B cell (primary cell): Measurements from ENCODE around the gene PYGM. TPM values are rescaled to one million over a fixed set of nuclear protein-coding genes. Genes with fewer than 3 reads are reported as not detected.

Source experiments
- ATAC-seq: fragments of 200-7000 bp; cut with Tn5 transposase; one replicate; pipeline ENCODE4 v1.10.0; 2021; ENCODE audit warnings: low read depth, mild to moderate bottlenecking, moderate number of reproducible peaks, moderate library complexity
- CTCF ChIA-PET: fragments of 350-600 bp; sonication (Branson Sonifier 250); formaldehyde crosslinking; loops from one replicate; lab custom pipeline; 2021; ENCODE audit warnings: antibody characterized with exemption, inconsistent platforms; lab: Charles Lee
- POLR2A ChIA-PET: fragments of 350-600 bp; sonication (Branson Sonifier 250); formaldehyde crosslinking; loops from one replicate; lab custom pipeline; 2021; ENCODE audit warnings: antibody characterized with exemption; lab: Charles Lee
- DNase-seq: peaks from one replicate; pipeline ENCODE4 v3.0.0; 2013
- H2AFZ ChIP-seq: 2 replicates; pipeline ENCODE4 v1.6.1; 2012; ENCODE audit warnings: mild to moderate bottlenecking, low read depth, low read length; ENCODE audit not compliant: insufficient read depth, poor library complexity, severe bottlenecking
- H3K27ac ChIP-seq, 2 donors: 1 replicate in 1 of 2; 2 replicates in 1 of 2; pipeline ENCODE4 v1.5.1; 2012 to 2013; ENCODE audit warnings: low read length in 2 of 2, mild to moderate bottlenecking in 2 of 2, moderate library complexity in 1 of 2
- H3K27me3 ChIP-seq, 4 experiments: fragments of 200-600 bp in 1 of 4; sonication (generic) in 1 of 4; replicated peaks in 1 of 4; 1 replicate in 2 of 4; 2 replicates in 2 of 4; pipeline versions ENCODE4 v1.6.1 to v1.7.0; 2013 to 2016; ENCODE audit warnings: low read length in 3 of 4, mild to moderate bottlenecking in 2 of 4, mixed read lengths in 1 of 4, moderate library complexity in 1 of 4; ENCODE audit not compliant: insufficient read depth in 4 of 4, control insufficient read depth in 3 of 4; ENCODE audit errors: control extremely low read depth in 1 of 4
- H3K36me3 ChIP-seq, 2 experiments: replicated peaks in 1 of 2; 1 replicate in 1 of 2; 2 replicates in 1 of 2; pipeline versions ENCODE4 v1.6.1 to v1.7.1; 2013; ENCODE audit warnings: low read length in 1 of 2; ENCODE audit not compliant: insufficient read depth in 2 of 2, control insufficient read depth in 1 of 2; ENCODE audit errors: control extremely low read depth in 1 of 2, extremely low read depth in 1 of 2
- H3K4me1 ChIP-seq, 2 donors: fragments of 200-600 bp in 1 of 2; sonication (generic) in 1 of 2; 1 replicate in 1 of 2; 2 replicates in 1 of 2; pipeline versions ENCODE4 v1.5.1 to v1.6.1; 2013 to 2017; ENCODE audit warnings: low read length in 2 of 2; ENCODE audit not compliant: control insufficient read depth in 2 of 2, insufficient read depth in 2 of 2
- H3K4me2 ChIP-seq: replicated peaks from 2 replicates; pipeline ENCODE3; 2012; ENCODE audit warnings: mild to moderate bottlenecking, low read depth, low read length; ENCODE audit not compliant: poor library complexity, severe bottlenecking
- H3K4me3 ChIP-seq, 5 experiments: fragments of 200-600 bp in 1 of 5; sonication (generic) in 1 of 5; 1 replicate in 3 of 5; 2 replicates in 2 of 5; pipeline versions ENCODE4 v1.5.1 to v1.7.0; 2011 to 2016; ENCODE audit warnings: low read length in 4 of 5, mild to moderate bottlenecking in 4 of 5, low read depth in 2 of 5, control low read depth in 1 of 5, moderate library complexity in 1 of 5; ENCODE audit not compliant: insufficient read depth in 1 of 5; ENCODE audit errors: control extremely low read depth in 1 of 5, extremely low read depth in 1 of 5
- H3K79me2 ChIP-seq: fragments of 200-600 bp; sonication (generic); one replicate; pipeline ENCODE4 v1.6.0; 2016; ENCODE audit warnings: low read length; ENCODE audit not compliant: control insufficient read depth, insufficient read depth
- H3K9ac ChIP-seq: fragments of 200-600 bp; sonication (generic); 2 replicates; pipeline ENCODE4 v1.6.1; 2017; ENCODE audit warnings: mild to moderate bottlenecking, low read length, moderate library complexity
- H3K9me3 ChIP-seq, 3 donors: one replicate each; pipeline versions ENCODE4 v1.6.1 to v1.7.1; 2013; ENCODE audit warnings: low read length in 2 of 3; ENCODE audit not compliant: control insufficient read depth in 2 of 3, insufficient read depth in 1 of 3; ENCODE audit errors: control extremely low read depth in 1 of 3
- H4K20me1 ChIP-seq: 2 replicates; pipeline ENCODE4 v1.6.0; 2012; ENCODE audit warnings: mild to moderate bottlenecking, low read length; ENCODE audit not compliant: insufficient read depth, control insufficient read depth, poor library complexity, severe bottlenecking
- H3K27ac Mint-ChIP-seq: one replicate; pipeline ENCODE4 v1.8.0; 2021; ENCODE audit warnings: mixed read lengths
- H3K27me3 Mint-ChIP-seq: one replicate; pipeline ENCODE4 v1.8.0; 2021; ENCODE audit warnings: mixed read lengths
- H3K4me1 Mint-ChIP-seq: one replicate; pipeline ENCODE4 v1.8.0; 2021; ENCODE audit warnings: mixed read lengths
- H3K4me3 Mint-ChIP-seq: one replicate; pipeline ENCODE4 v1.8.0; 2021; ENCODE audit warnings: mixed read lengths
- H3K9me3 Mint-ChIP-seq: one replicate; pipeline ENCODE4 v1.8.0; 2022; ENCODE audit warnings: mixed read lengths; ENCODE audit not compliant: insufficient read depth
- CTCF ChIP-seq: fragments of 200-600 bp; IDR thresholded peaks from one replicate; pipeline ENCODE4 v1.8.0; 2022; ENCODE audit warnings: antibody characterized with exemption, mild to moderate bottlenecking
- EZH2 ChIP-seq: IDR thresholded peaks from 2 replicates; pipeline ENCODE4 v1.6.1; 2012; ENCODE audit warnings: borderline replicate concordance, low read depth, mild to moderate bottlenecking, moderate library complexity, low read length; ENCODE audit not compliant: insufficient read depth, poor library complexity, severe bottlenecking
- WGBS: methylation state at CpG from one replicate; pipeline ENCODE4 v1.1.5; 2013; ENCODE audit warnings: missing lambda C conversion rate; ENCODE audit not compliant: insufficient coverage; 5-methylcytosine and 5-hydroxymethylcytosine counted together
- intact Hi-C: fragments of 100-400 bp; cut with micrococcal nuclease; formaldehyde crosslinking; loops from one replicate; pipeline ENCODE4 v1.10.0; 2022
- polyA plus RNA-seq: library from polyadenylated mRNA; depleted of rRNA; stranded (reverse); fragments of >200 nt; gene quantifications from 2 replicates; pipeline ENCODE4 v1.2.3, GENCODE V29; 2012
- total RNA-seq, 2 donors: library from RNA; stranded (reverse); fragments of 120-200 nt in 1 of 2; gene quantifications; 1 replicate in 1 of 2; 2 replicates in 1 of 2; pipeline versions ENCODE4 v1.2.3 to v1.2.4, GENCODE V29; 2013 to 2022

PYGM gene
- total and polyA plus RNA-seq, 2 donors (not counting 1 experiment from before 2014, with no cell fraction given): 9.3 to 9.6 TPM

GRCh38 chr11:64710418-64711137 lies 49.2 kb downstream of the PYGM start:
- intact Hi-C loops: no loop called here

More at GRCh38 chr11:64710418-64711137, 49.2 kb downstream of the PYGM start:
- Mint-ChIP-seq H3K4me1 (peaks cover 26% of the 10 kb centered on the region), H3K27ac (no peak overlapping the region), H3K27me3 (peaks cover 67% of the 10 kb centered on the region), H3K4me3 (no peak overlapping the region), H3K9me3 (no peaks in the 10 kb centered on the region)
- Histone ChIP-seq H3K79me2 (no peaks in the 10 kb centered on the region), H3K4me2 (no peak overlapping the region), H3K4me1 (peaks cover 17 to 29% of the 10 kb centered on the region in 2 donors), H3K27me3 (peaks cover 0 to 58% (median 40%) of the 10 kb centered on the region in 4 experiments), H2AFZ (no peak overlapping the region), H3K9ac (no peak overlapping the region), H3K27ac (no peak overlapping the region), H3K4me3 (no peak overlapping the region), H4K20me1 (peaks cover 6% of the 10 kb centered on the region), H3K9me3 (peaks cover 0 to 14% (median 0%) of the 10 kb centered on the region in 3 donors), H3K36me3 (no peaks in the 10 kb centered on the region)
- WGBS: 61% methylated on average over 10 of the region's 13 CpGs
- CTCF ChIA-PET: interaction anchor here (3.0 kb wide), 1 partner anchor 22 kb away, joined by 13 read pairs; no protein-coding TSS in a partner anchor
- ATAC-seq: no peak
- no peak for DNase-seq
- POLR2A ChIA-PET: no interaction called here
- TF ChIP-seq EZH2 (no peak), CTCF (no peak)
